CD4-positive, alpha-beta T cell (primary cell): ENCODE data around the gene HIGD1A. TPM values are rescaled to one million over a fixed set of nuclear protein-coding genes. Genes with fewer than 3 reads are reported as not detected.

Experiments
- ATAC-seq: fragments of 200-7000 bp; cut with Tn5 transposase; one replicate; pipeline ENCODE4 v1.10.0; 2022; ENCODE audit warnings: mild to moderate bottlenecking; ENCODE audit not compliant: poor library complexity
- CTCF ChIA-PET: fragments of 350-600 bp; sonication (Branson Sonifier 250); formaldehyde crosslinking; loops from one replicate; lab custom pipeline; 2021; ENCODE audit warnings: antibody characterized with exemption, inconsistent platforms; lab: Charles Lee
- POLR2A ChIA-PET: fragments of 350-600 bp; sonication (Branson Sonifier 250); formaldehyde crosslinking; loops from one replicate; lab custom pipeline; 2021; ENCODE audit warnings: antibody characterized with exemption, inconsistent platforms; lab: Charles Lee
- DNase-seq, 14 experiments: peaks; one replicate each; pipeline ENCODE4 v3.0.0-alpha.2; 2013 to 2020; ENCODE audit warnings: mixed read lengths in 2 of 14
- H3K27ac ChIP-seq, 2 donors: one replicate each; pipeline versions ENCODE4 v1.5.1 to v1.7.0; 2013; ENCODE audit warnings: low read length in 2 of 2, low read depth in 1 of 2, mild to moderate bottlenecking in 1 of 2
- H3K27me3 ChIP-seq, 2 experiments: 1 replicate in 1 of 2; 2 replicates in 1 of 2; pipeline versions ENCODE4 v1.6.1 to v1.7.0; 2013; ENCODE audit warnings: low read length in 2 of 2, control low read depth in 1 of 2, mild to moderate bottlenecking in 1 of 2, moderate library complexity in 1 of 2; ENCODE audit not compliant: insufficient read depth in 2 of 2, control insufficient read depth in 1 of 2
- H3K36me3 ChIP-seq: one replicate; pipeline ENCODE4 v1.6.1; 2013; ENCODE audit warnings: low read length, control low read depth; ENCODE audit not compliant: insufficient read depth
- H3K4me1 ChIP-seq: one replicate; pipeline ENCODE4 v1.6.1; 2013; ENCODE audit warnings: low read length, control low read depth; ENCODE audit not compliant: insufficient read depth
- H3K4me3 ChIP-seq: one replicate; pipeline ENCODE4 v1.5.1; 2013; ENCODE audit warnings: mild to moderate bottlenecking, low read length, moderate library complexity
- H3K9me3 ChIP-seq, 2 experiments: 1 replicate in 1 of 2; 2 replicates in 1 of 2; pipeline versions ENCODE4 v1.6.1 to v1.7.0; 2013; ENCODE audit warnings: low read length in 2 of 2, mild to moderate bottlenecking in 2 of 2, control low read depth in 1 of 2, moderate library complexity in 1 of 2; ENCODE audit not compliant: control insufficient read depth in 1 of 2, insufficient read depth in 1 of 2
- H3K27ac Mint-ChIP-seq: one replicate; pipeline ENCODE4 v1.8.0; 2020; ENCODE audit warnings: mixed read lengths
- H3K27me3 Mint-ChIP-seq: one replicate; pipeline ENCODE4 v1.8.0; 2021; ENCODE audit warnings: mixed read lengths
- H3K36me3 Mint-ChIP-seq: one replicate; pipeline ENCODE4 v1.8.0; 2021; ENCODE audit warnings: low read depth, mixed read lengths
- H3K4me1 Mint-ChIP-seq: one replicate; pipeline ENCODE4 v1.8.0; 2021; ENCODE audit warnings: low read depth, mixed read lengths
- H3K4me3 Mint-ChIP-seq: one replicate; pipeline ENCODE4 v1.8.0; 2020; ENCODE audit warnings: mild to moderate bottlenecking, mixed read lengths
- H3K9me3 Mint-ChIP-seq: one replicate; pipeline ENCODE4 v1.8.0; 2020; ENCODE audit warnings: mixed read lengths
- CTCF ChIP-seq: fragments of 200-600 bp; IDR thresholded peaks from one replicate; pipeline ENCODE4 v1.8.0; 2022; ENCODE audit warnings: antibody characterized with exemption, mild to moderate bottlenecking
- intact Hi-C, 2 experiments: fragments of 100-400 bp; cut with DNase I in 1 of 2; cut with micrococcal nuclease in 1 of 2; formaldehyde crosslinking; loops; one replicate each; pipeline versions ENCODE4 v1.15.1 to v1.9.0; 2023 to 2025; cut with DNase I, micrococcal nuclease
- total RNA-seq, 174 experiments: library from RNA in 2 of 174; stranded (reverse) in 2 of 174; gene quantifications; one replicate each; pipeline ENCODE4 v1.2.3 and lab custom pipeline; 2021 to 2026

Gene HIGD1A
- total RNA-seq, 2 experiments from 2014 or later, result 9.3 to 11.3 TPM

- H3K36me3 ChIP-seq, result no peaks in the 10 kb centered on the region
- peaks cover 0 to 1% of the 10 kb centered on the region in 2 experiments for H3K27me3 ChIP-seq
- Mint-ChIP-seq H3K27me3 (peaks cover 2% of the 10 kb centered on the region), H3K36me3 (peaks cover 13% of the 10 kb centered on the region), H3K4me3 (peak overlapping the region; percentile 45), H3K27ac (no peak overlapping the region), H3K4me1 (peaks cover 58% of the 10 kb centered on the region), H3K9me3 (no peaks in the 10 kb centered on the region)
- no peak overlapping the region for H3K27ac ChIP-seq
- peaks cover 23% of the 10 kb centered on the region for H3K4me1 ChIP-seq
- no peaks in the 10 kb centered on the region for H3K9me3 ChIP-seq
- TF ChIP-seq CTCF, result no peak
- CTCF ChIA-PET, result interaction anchor here (1.0 kb wide), 1 partner anchor 31 kb away, joined by 3 read pairs; no protein-coding TSS in a partner anchor
- no peak overlapping the region for H3K4me3 ChIP-seq
- ATAC-seq (no peak), DNase-seq (peak in 1 of 14 experiments; percentile 12)
- POLR2A ChIA-PET, result no interaction called here
- intact Hi-C loops, result loop anchor here in 1 of 2 experiments (10.0 kb wide), 1 partner anchor 305 kb away; the partner anchor contains the start of gene POMGNT2
These were observed 4.0 kb downstream of the HIGD1A start for GRCh38 chr3:42800251-42800650.

GRCh38 chr3:42799376-42799775 lies 4.9 kb downstream of the HIGD1A start:
- Mint-ChIP-seq H3K27me3 (no peaks in the 10 kb centered on the region), H3K27ac (no peak overlapping the region), H3K36me3 (peaks cover 12% of the 10 kb centered on the region), H3K4me1 (peaks cover 51% of the 10 kb centered on the region), H3K4me3 (no peak overlapping the region), H3K9me3 (no peaks in the 10 kb centered on the region)
- Histone ChIP-seq H3K4me3 (no peak overlapping the region), H3K9me3 (no peaks in the 10 kb centered on the region), H3K36me3 (no peaks in the 10 kb centered on the region), H3K4me1 (peaks cover 15% of the 10 kb centered on the region), H3K27me3 (no peaks in the 10 kb centered on the region), H3K27ac (no peak overlapping the region)
- ChIA-PET POLR2A (interaction anchor here (0.6 kb wide), 1 partner anchor 586 kb away, joined by 4 read pairs; no protein-coding TSS in a partner anchor), CTCF (no interaction called here)
- intact Hi-C loops, result no loop called here
- no peak for ATAC-seq
- DNase-seq, result no peak
- TF ChIP-seq CTCF, result no peak

- Mint-ChIP-seq H3K9me3 (no peaks in the 10 kb centered on the region), H3K36me3 (peaks cover 22% of the 10 kb centered on the region), H3K4me3 (no peak overlapping the region), H3K27ac (no peak overlapping the region), H3K4me1 (peaks cover 29% of the 10 kb centered on the region), H3K27me3 (no peaks in the 10 kb centered on the region)
- Histone ChIP-seq H3K27me3 (no peaks in the 10 kb centered on the region), H3K27ac (no peak overlapping the region), H3K9me3 (no peaks in the 10 kb centered on the region), H3K36me3 (peaks cover 7% of the 10 kb centered on the region), H3K4me1 (no peaks in the 10 kb centered on the region), H3K4me3 (no peak overlapping the region)
- TF ChIP-seq CTCF, result no peak
- intact Hi-C loops, result no loop called here
- ChIA-PET CTCF (interaction anchor here (0.5 to 1.4 kb wide), 3 partner anchors 9 to 35 kb away, joined by 3 read pairs; no protein-coding TSS in a partner anchor), POLR2A (interaction anchor here (0.6 kb wide), 1 partner anchor 42 kb away, joined by 3 read pairs; no protein-coding TSS in a partner anchor)
- no peak for ATAC-seq
- DNase-seq, result no peak
These were observed 7.9 kb downstream of the HIGD1A start for GRCh38 chr3:42796332-42796885.
